ENCODE data around the gene ADAMTS5.

The ADAMTS5 gene

GRCh38 chr21:26887251-26887650 lies 79.6 kb downstream of the ADAMTS5 start:
- no peak for DNase-seq (ENCODE audit: low read depth)

- no peak for DNase-seq (ENCODE audit: low read depth)
Observed at GRCh38 chr21:26884436-26884835, 82.5 kb downstream of the ADAMTS5 start.

- DNase-seq (ENCODE audit: low read depth) = no peak
Observed at GRCh38 chr21:26883768-26884167, 83.1 kb downstream of the ADAMTS5 start.

- DNase-seq (ENCODE audit: low read depth) = no peak
Observed at GRCh38 chr21:26881504-26882228, 85.2 kb downstream of the ADAMTS5 start.

- no peak for DNase-seq (ENCODE audit: low read depth)
Observed at GRCh38 chr21:26877018-26877417, 89.9 kb downstream of the ADAMTS5 start.

GRCh38 chr21:26874347-26874746 lies 92.5 kb downstream of the ADAMTS5 start:
- no peak for DNase-seq (ENCODE audit: low read depth)
